ENCODE measurements around the gene XXYLT1.

- TF ChIP-seq POLR2A (IDR thresholded peaks at IDR 0.05), result no peak
- TF ChIP-seq, protein P1, sequence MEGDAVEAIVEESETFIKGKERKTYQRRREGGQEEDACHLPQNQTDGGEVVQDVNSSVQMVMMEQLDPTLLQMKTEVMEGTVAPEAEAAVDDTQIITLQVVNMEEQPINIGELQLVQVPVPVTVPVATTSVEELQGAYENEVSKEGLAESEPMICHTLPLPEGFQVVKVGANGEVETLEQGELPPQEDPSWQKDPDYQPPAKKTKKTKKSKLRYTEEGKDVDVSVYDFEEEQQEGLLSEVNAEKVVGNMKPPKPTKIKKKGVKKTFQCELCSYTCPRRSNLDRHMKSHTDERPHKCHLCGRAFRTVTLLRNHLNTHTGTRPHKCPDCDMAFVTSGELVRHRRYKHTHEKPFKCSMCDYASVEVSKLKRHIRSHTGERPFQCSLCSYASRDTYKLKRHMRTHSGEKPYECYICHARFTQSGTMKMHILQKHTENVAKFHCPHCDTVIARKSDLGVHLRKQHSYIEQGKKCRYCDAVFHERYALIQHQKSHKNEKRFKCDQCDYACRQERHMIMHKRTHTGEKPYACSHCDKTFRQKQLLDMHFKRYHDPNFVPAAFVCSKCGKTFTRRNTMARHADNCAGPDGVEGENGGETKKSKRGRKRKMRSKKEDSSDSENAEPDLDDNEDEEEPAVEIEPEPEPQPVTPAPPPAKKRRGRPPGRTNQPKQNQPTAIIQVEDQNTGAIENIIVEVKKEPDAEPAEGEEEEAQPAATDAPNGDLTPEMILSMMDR (IDR thresholded peaks at IDR 0.05), result no peak
Measured at GRCh38 chr3:195133013-195133412, 137.9 kb downstream of the XXYLT1 start.
